Naive thymus-derived CD4-positive, alpha-beta T cell (primary cell): ENCODE data around the gene LTO1. TPM values are rescaled to one million over a fixed set of nuclear protein-coding genes. Genes with fewer than 3 reads are reported as not detected.

Experiments used
- ATAC-seq: fragments of 150-1000 bp; cut with Tn5 transposase; 2 replicates; pipeline ENCODE4 v1.10.0; 2021; ENCODE audit warnings: mild to moderate bottlenecking, moderate library complexity
- CTCF ChIA-PET: fragments of 350-600 bp; sonication (Branson Sonifier 250); formaldehyde crosslinking; loops from one replicate; lab custom pipeline; 2021; ENCODE audit warnings: antibody characterized with exemption; lab: Charles Lee
- POLR2A ChIA-PET: fragments of 350-600 bp; sonication (Branson Sonifier 250); formaldehyde crosslinking; loops from one replicate; lab custom pipeline; 2021; ENCODE audit warnings: antibody characterized with exemption, inconsistent platforms; lab: Charles Lee
- DNase-seq, 9 donors: peaks; one replicate each; pipeline versions ENCODE4 v3.0.0 to v3.0.0-alpha.2; 2020 to 2022; ENCODE audit warnings: mixed read lengths in 1 of 9
- H3K27ac ChIP-seq: one replicate; pipeline ENCODE4 v1.7.0; 2013; ENCODE audit warnings: mild to moderate bottlenecking, low read depth, low read length, moderate library complexity
- H3K27me3 ChIP-seq, 2 donors: one replicate each; pipeline ENCODE4 v1.7.0; 2013; ENCODE audit warnings: low read length in 2 of 2, mild to moderate bottlenecking in 2 of 2, moderate library complexity in 2 of 2; ENCODE audit not compliant: control insufficient read depth in 2 of 2, insufficient read depth in 2 of 2
- H3K36me3 ChIP-seq, 3 experiments: 1 replicate in 2 of 3; 2 replicates in 1 of 3; pipeline ENCODE4 v1.7.0; 2013; ENCODE audit warnings: low read length in 3 of 3, mild to moderate bottlenecking in 3 of 3, moderate library complexity in 1 of 3; ENCODE audit not compliant: insufficient read depth in 3 of 3, control insufficient read depth in 2 of 3
- H3K4me1 ChIP-seq, 2 donors: one replicate each; pipeline ENCODE4 v1.7.0; 2013; ENCODE audit warnings: low read length in 2 of 2, mild to moderate bottlenecking in 2 of 2, moderate library complexity in 1 of 2; ENCODE audit not compliant: control insufficient read depth in 2 of 2, insufficient read depth in 2 of 2
- H3K4me3 ChIP-seq: 2 replicates; pipeline ENCODE4 v1.7.0; 2013; ENCODE audit warnings: mild to moderate bottlenecking, low read length
- H3K9me3 ChIP-seq, 3 experiments: 1 replicate in 2 of 3; 2 replicates in 1 of 3; pipeline ENCODE4 v1.7.0; 2013; ENCODE audit warnings: low read length in 3 of 3; ENCODE audit not compliant: control insufficient read depth in 2 of 3
- H3K27ac Mint-ChIP-seq, 9 donors: one replicate each; pipeline ENCODE4 v1.8.0; 2020 to 2022; ENCODE audit warnings: mixed read lengths in 9 of 9, mild to moderate bottlenecking in 8 of 9, moderate library complexity in 5 of 9, inconsistent platforms in 2 of 9
- H3K27me3 Mint-ChIP-seq, 5 donors: one replicate each; pipeline ENCODE4 v1.8.0; 2021 to 2022; ENCODE audit warnings: mixed read lengths in 5 of 5, mild to moderate bottlenecking in 1 of 5
- H3K36me3 Mint-ChIP-seq, 5 donors: one replicate each; pipeline ENCODE4 v1.8.0; 2020 to 2022; ENCODE audit warnings: mixed read lengths in 5 of 5, mild to moderate bottlenecking in 3 of 5, inconsistent platforms in 1 of 5
- H3K4me1 Mint-ChIP-seq, 7 donors: one replicate each; pipeline ENCODE4 v1.8.0; 2020 to 2022; ENCODE audit warnings: mixed read lengths in 7 of 7, mild to moderate bottlenecking in 3 of 7, inconsistent platforms in 1 of 7
- H3K4me3 Mint-ChIP-seq, 10 donors: one replicate each; pipeline ENCODE4 v1.8.0; 2020 to 2022; ENCODE audit warnings: mild to moderate bottlenecking in 10 of 10, mixed read lengths in 10 of 10, moderate library complexity in 6 of 10, inconsistent platforms in 2 of 10
- H3K9me3 Mint-ChIP-seq, 11 donors: one replicate each; pipeline ENCODE4 v1.8.0; 2020 to 2022; ENCODE audit warnings: mixed read lengths in 11 of 11, mild to moderate bottlenecking in 4 of 11, inconsistent platforms in 1 of 11, moderate library complexity in 1 of 11
- intact Hi-C, 2 donors: fragments of 100-400 bp; cut with micrococcal nuclease; formaldehyde crosslinking; loops; one replicate each; pipeline ENCODE4 v1.15.1; 2023
- polyA plus RNA-seq, 2 donors: library from polyadenylated mRNA; unstranded; fragments of 300-500 nt; fragmentation: Illumina TruSeq; gene quantifications; one replicate each; pipeline ENCODE4 v1.2.3, GENCODE V29; 2021
- total RNA-seq, 6 experiments: library from RNA in 5 of 6; stranded (reverse) in 5 of 6; gene quantifications; 1 replicate in 5 of 6; 2 replicates in 1 of 6; pipeline ENCODE4 v1.2.3 and lab custom pipeline; 2021 to 2026

LTO1 gene
- total and polyA plus RNA-seq, 7 experiments from 2014 or later = 19.1 to 75.6 (median 33.4) TPM

- no peak overlapping the region for H3K27ac ChIP-seq
- Mint-ChIP-seq H3K36me3 (peaks cover 0 to 2% (median 0%) of the 10 kb centered on the region in 5 donors), H3K9me3 (no peaks in the 10 kb centered on the region), H3K4me3 (no peak overlapping the region), H3K27ac (no peak overlapping the region), H3K4me1 (peaks cover 0 to 9% (median 5%) of the 10 kb centered on the region in 7 donors), H3K27me3 (peaks cover 7 to 16% (median 13%) of the 10 kb centered on the region in 5 donors)
- ChIA-PET CTCF (interaction anchor here (0.8 kb wide), 1 partner anchor 122 kb away, joined by 3 read pairs; no protein-coding TSS in a partner anchor), POLR2A (no interaction called here)
- no peaks in the 10 kb centered on the region for H3K9me3 ChIP-seq
- ATAC-seq (no peak), DNase-seq (no peak)
- intact Hi-C loops = loop anchor here (5.0 to 10.0 kb wide), 3 partner anchors 513 to 1073 kb away; no protein-coding TSS in a partner anchor
- no peaks in the 10 kb centered on the region for H3K4me1 ChIP-seq
- H3K36me3 ChIP-seq = no peaks in the 10 kb centered on the region
- H3K4me3 ChIP-seq = no peak overlapping the region
- H3K27me3 ChIP-seq = no peaks in the 10 kb centered on the region
Observed at GRCh38 chr11:69684651-69685050, 9.5 kb upstream of the LTO1 start.

- intact Hi-C loops = loop anchor here in 1 of 2 donors (10.0 kb wide), 1 partner anchor 791 kb away; no protein-coding TSS in a partner anchor
- ATAC-seq (no peak), DNase-seq (no peak)
- Mint-ChIP-seq H3K27ac (no peak overlapping the region), H3K9me3 (no peaks in the 10 kb centered on the region), H3K4me1 (peaks cover 0 to 9% (median 5%) of the 10 kb centered on the region in 7 donors), H3K36me3 (peaks cover 0 to 2% (median 0%) of the 10 kb centered on the region in 5 donors), H3K4me3 (no peak overlapping the region), H3K27me3 (peaks cover 6 to 14% (median 7%) of the 10 kb centered on the region in 5 donors)
- POLR2A ChIA-PET = no interaction called here
- Histone ChIP-seq H3K9me3 (no peaks in the 10 kb centered on the region), H3K27me3 (no peaks in the 10 kb centered on the region), H3K36me3 (no peaks in the 10 kb centered on the region), H3K4me1 (no peaks in the 10 kb centered on the region), H3K4me3 (no peak overlapping the region), H3K27ac (no peak overlapping the region)
- CTCF ChIA-PET = no interaction called here
Observed at GRCh38 chr11:69683764-69684333, 8.7 kb upstream of the LTO1 start.

- Histone ChIP-seq H3K27ac (no peak overlapping the region), H3K4me1 (no peaks in the 10 kb centered on the region), H3K9me3 (no peaks in the 10 kb centered on the region), H3K27me3 (no peaks in the 10 kb centered on the region), H3K4me3 (no peak overlapping the region), H3K36me3 (no peaks in the 10 kb centered on the region)
- ChIA-PET POLR2A (interaction anchor here (1.0 kb wide), 1 partner anchor 521 kb away, joined by 3 read pairs; no protein-coding TSS in a partner anchor), CTCF (no interaction called here)
- Mint-ChIP-seq H3K36me3 (no peaks in the 10 kb centered on the region), H3K4me3 (no peak overlapping the region), H3K4me1 (peaks cover 0 to 9% (median 5%) of the 10 kb centered on the region in 7 donors), H3K27me3 (peaks cover 0 to 13% (median 0%) of the 10 kb centered on the region in 5 donors), H3K9me3 (no peaks in the 10 kb centered on the region), H3K27ac (no peak overlapping the region)
- no peak for DNase-seq
- intact Hi-C loops = loop anchor here in 1 of 2 donors (10.0 kb wide), 1 partner anchor 792 kb away; no protein-coding TSS in a partner anchor
- no peak for ATAC-seq
Observed at GRCh38 chr11:69682681-69683326, 7.7 kb upstream of the LTO1 start.

- Histone ChIP-seq H3K27ac (no peak overlapping the region), H3K9me3 (no peaks in the 10 kb centered on the region), H3K36me3 (no peaks in the 10 kb centered on the region), H3K4me3 (no peak overlapping the region), H3K27me3 (no peaks in the 10 kb centered on the region), H3K4me1 (no peaks in the 10 kb centered on the region)
- Mint-ChIP-seq H3K27me3 (peaks cover 0 to 13% (median 0%) of the 10 kb centered on the region in 5 donors), H3K36me3 (no peaks in the 10 kb centered on the region), H3K27ac (peak overlapping the region in 1 of 9 donors; percentile 43), H3K9me3 (no peaks in the 10 kb centered on the region), H3K4me3 (no peak overlapping the region), H3K4me1 (peaks cover 0 to 9% (median 5%) of the 10 kb centered on the region in 7 donors)
- ChIA-PET POLR2A (interaction anchor here (1.0 kb wide), 1 partner anchor 522 kb away, joined by 3 read pairs; no protein-coding TSS in a partner anchor), CTCF (no interaction called here)
- ATAC-seq (no peak), DNase-seq (no peak)
- intact Hi-C loops = loop anchor here in 1 of 2 donors (10.0 kb wide), 1 partner anchor 793 kb away; no protein-coding TSS in a partner anchor
Observed at GRCh38 chr11:69682221-69682620, 7.1 kb upstream of the LTO1 start.

GRCh38 chr11:69680688-69681087 is 5.5 kb upstream of the LTO1 start:
- no peaks in the 10 kb centered on the region for H3K36me3 ChIP-seq
- Mint-ChIP-seq H3K4me3 (peak overlapping the region in 1 of 10 donors; percentile 0), H3K4me1 (peaks cover 0 to 4% (median 4%) of the 10 kb centered on the region in 7 donors), H3K27me3 (peaks cover 0 to 14% (median 0%) of the 10 kb centered on the region in 5 donors), H3K36me3 (no peaks in the 10 kb centered on the region), H3K9me3 (no peaks in the 10 kb centered on the region), H3K27ac (no peak overlapping the region)
- ATAC-seq (no peak), DNase-seq (no peak)
- H3K27me3 ChIP-seq = no peaks in the 10 kb centered on the region
- CTCF ChIA-PET = no interaction called here
- intact Hi-C loops = loop anchor here in 1 of 2 donors (10.0 kb wide), 1 partner anchor 794 kb away; no protein-coding TSS in a partner anchor
- no peaks in the 10 kb centered on the region for H3K4me1 ChIP-seq
- no peak overlapping the region for H3K27ac ChIP-seq
- POLR2A ChIA-PET = no interaction called here
- H3K4me3 ChIP-seq = no peak overlapping the region
- H3K9me3 ChIP-seq = no peaks in the 10 kb centered on the region

- DNase-seq = no peak
- Mint-ChIP-seq H3K27me3 (peaks cover 0 to 13% (median 0%) of the 10 kb centered on the region in 5 donors), H3K4me3 (no peak overlapping the region), H3K36me3 (peaks cover 0 to 2% (median 0%) of the 10 kb centered on the region in 5 donors), H3K9me3 (no peaks in the 10 kb centered on the region), H3K27ac (no peak overlapping the region), H3K4me1 (peaks cover 12 to 25% (median 22%) of the 10 kb centered on the region in 7 donors)
- ATAC-seq = no peak
- Histone ChIP-seq H3K36me3 (peaks cover 0 to 4% (median 0%) of the 10 kb centered on the region in 3 experiments), H3K9me3 (no peaks in the 10 kb centered on the region), H3K27me3 (no peaks in the 10 kb centered on the region), H3K4me3 (no peak overlapping the region), H3K27ac (no peak overlapping the region), H3K4me1 (peaks cover 15 to 18% of the 10 kb centered on the region in 2 donors)
- intact Hi-C loops = loop anchor here (5.0 to 10.0 kb wide), 4 partner anchors 525 to 1777 kb away; partner anchors contain the start of genes DHCR7 (in 1 of the 2), FADD (in 1 of the 2), IGHMBP2 (in 1 of the 2) and MRPL21 (in 1 of the 2)
- ChIA-PET POLR2A (interaction anchor here (0.6 kb wide), 1 partner anchor 188 kb away, joined by 3 read pairs; no protein-coding TSS in a partner anchor), CTCF (interaction anchor here (0.7 kb wide), 1 partner anchor 1027 kb away, joined by 3 read pairs; no protein-coding TSS in a partner anchor)
Observed at GRCh38 chr11:69677749-69678148, 2.6 kb upstream of the LTO1 start.
